ENCODE results near the gene SH2D6.
"Not testable (repeated sequence)": the region's sequence is repeated elsewhere in the genome, so short reads cannot be mapped to it uniquely, and the experiment has no call there.

Gene SH2D6

GRCh38 chr2:85378257-85378656, 40.3 kb upstream of the SH2D6 start:
- CTCF ChIA-PET: interaction anchor here (0.6 kb wide), 1 partner anchor 176 kb away, joined by 3 read pairs; no protein-coding TSS in a partner anchor

DNA sequence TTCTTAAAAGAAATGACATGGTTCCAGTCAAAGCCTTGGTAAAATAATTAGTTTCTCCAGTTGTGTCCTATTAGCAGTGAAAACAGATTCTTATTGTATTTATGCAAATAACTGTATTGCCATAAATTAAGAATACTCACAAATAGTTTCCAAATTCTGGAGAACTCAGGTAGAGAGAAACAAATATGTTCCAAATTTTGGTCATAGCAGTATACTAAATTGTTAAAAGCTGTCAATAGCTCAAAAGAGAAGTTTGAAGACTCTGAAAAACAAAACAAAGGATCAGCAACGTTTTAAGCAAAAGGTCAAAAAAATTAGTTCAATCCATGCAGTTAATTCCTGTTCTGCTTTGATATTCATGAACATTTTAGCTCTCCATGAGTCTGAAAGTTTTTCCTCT, 38.5 kb upstream of the SH2D6 start:
- no peak overlapping the region for H3K27ac ChIP-seq
- ChIA-PET POLR2A (ENCODE audit: low non-redundant PET) (no interaction called here), CTCF (no interaction called here)
- DNase-seq (ENCODE audit: low spot score): no peak
- TF ChIP-seq, protein P1, sequence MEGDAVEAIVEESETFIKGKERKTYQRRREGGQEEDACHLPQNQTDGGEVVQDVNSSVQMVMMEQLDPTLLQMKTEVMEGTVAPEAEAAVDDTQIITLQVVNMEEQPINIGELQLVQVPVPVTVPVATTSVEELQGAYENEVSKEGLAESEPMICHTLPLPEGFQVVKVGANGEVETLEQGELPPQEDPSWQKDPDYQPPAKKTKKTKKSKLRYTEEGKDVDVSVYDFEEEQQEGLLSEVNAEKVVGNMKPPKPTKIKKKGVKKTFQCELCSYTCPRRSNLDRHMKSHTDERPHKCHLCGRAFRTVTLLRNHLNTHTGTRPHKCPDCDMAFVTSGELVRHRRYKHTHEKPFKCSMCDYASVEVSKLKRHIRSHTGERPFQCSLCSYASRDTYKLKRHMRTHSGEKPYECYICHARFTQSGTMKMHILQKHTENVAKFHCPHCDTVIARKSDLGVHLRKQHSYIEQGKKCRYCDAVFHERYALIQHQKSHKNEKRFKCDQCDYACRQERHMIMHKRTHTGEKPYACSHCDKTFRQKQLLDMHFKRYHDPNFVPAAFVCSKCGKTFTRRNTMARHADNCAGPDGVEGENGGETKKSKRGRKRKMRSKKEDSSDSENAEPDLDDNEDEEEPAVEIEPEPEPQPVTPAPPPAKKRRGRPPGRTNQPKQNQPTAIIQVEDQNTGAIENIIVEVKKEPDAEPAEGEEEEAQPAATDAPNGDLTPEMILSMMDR (conservative IDR thresholded peaks at IDR 0.05; ENCODE audit: low read depth): no peak

More at GRCh38 chr2:85378257-85378656, 40.3 kb upstream of the SH2D6 start:
- TF ChIP-seq, protein P1 (conservative IDR thresholded peaks at IDR 0.05; ENCODE audit: low read depth): no peak
- POLR2A ChIA-PET (ENCODE audit: low non-redundant PET): no interaction called here
- no peak overlapping the region for H3K27ac ChIP-seq
- no peak for DNase-seq (ENCODE audit: low spot score)

DNA sequence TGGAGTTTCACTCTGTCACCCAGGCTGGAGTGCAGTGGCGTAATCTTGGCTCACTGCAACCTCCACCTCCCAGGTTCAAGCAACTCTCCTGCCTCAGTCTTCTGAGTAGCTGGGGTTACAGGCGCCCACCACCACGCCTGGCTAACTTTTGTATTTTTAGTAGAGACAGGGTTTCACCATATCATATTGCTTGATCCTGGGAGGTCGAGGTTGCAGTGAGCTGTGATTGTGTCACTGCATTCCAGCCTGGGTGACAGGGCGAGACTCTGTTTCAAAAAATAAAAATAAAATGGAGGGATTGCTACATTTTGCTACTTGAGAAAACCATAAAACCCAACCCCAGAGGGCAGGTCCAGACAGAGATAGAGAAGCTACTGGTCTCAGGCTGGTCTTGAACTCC, 35.4 kb upstream of the SH2D6 start:
- ChIA-PET CTCF (interaction anchor here (0.7 kb wide), 1 partner anchor 219 kb away, joined by 3 read pairs; no protein-coding TSS in a partner anchor), POLR2A (ENCODE audit: low non-redundant PET) (interaction anchor here (0.7 kb wide), 2 partner anchors 56 to 213 kb away, joined by 5 to 6 read pairs; partner anchors contain the start of gene RNF181)
- peak overlapping the region; percentile 37 for H3K27ac ChIP-seq
- not testable (repeated sequence) for DNase-seq (ENCODE audit: low spot score)

DNA sequence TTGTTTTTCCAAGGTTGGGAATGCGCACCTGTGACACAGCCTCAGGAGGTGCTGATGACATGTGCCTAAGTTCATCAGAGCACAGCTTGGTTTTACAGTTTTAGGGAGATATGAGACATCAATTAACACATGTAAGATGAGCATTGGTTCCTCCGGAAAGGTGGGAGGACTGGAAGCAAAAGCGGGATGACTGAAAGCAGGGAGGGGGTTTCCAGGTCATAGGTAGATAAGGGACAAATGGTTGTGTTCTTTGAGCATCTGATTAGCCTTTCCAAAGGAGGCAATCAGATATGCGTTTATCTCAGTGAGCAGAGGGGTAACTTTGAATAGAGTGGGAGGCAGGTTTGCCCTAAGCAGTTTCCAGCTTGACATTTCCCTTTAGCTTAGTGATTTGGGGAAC, 34.7 kb upstream of the SH2D6 start:
- DNase-seq (ENCODE audit: low spot score): no peak
- ChIA-PET CTCF (interaction anchor here (0.7 kb wide), 1 partner anchor 218 kb away, joined by 3 read pairs; no protein-coding TSS in a partner anchor), POLR2A (ENCODE audit: low non-redundant PET) (no interaction called here)
- no peak overlapping the region for H3K27ac ChIP-seq
- TF ChIP-seq, protein P1 (conservative IDR thresholded peaks at IDR 0.05; ENCODE audit: low read depth): no peak

- DNase-seq (ENCODE audit: low spot score): no peak
- ChIA-PET CTCF (interaction anchor here (0.6 to 1.5 kb wide), 2 partner anchors 166 to 529 kb away, joined by 4 to 6 read pairs; no protein-coding TSS in a partner anchor), POLR2A (ENCODE audit: low non-redundant PET) (no interaction called here)
- peak overlapping the region; percentile 38 for H3K27ac ChIP-seq
- TF ChIP-seq, protein P1 (conservative IDR thresholded peaks at IDR 0.05; ENCODE audit: low read depth): no peak
Observed at GRCh38 chr2:85385746-85386145, 32.8 kb upstream of the SH2D6 start.

- ChIA-PET POLR2A (ENCODE audit: low non-redundant PET) (interaction anchor here (0.8 kb wide), 1 partner anchor 216 kb away, joined by 3 read pairs; no protein-coding TSS in a partner anchor), CTCF (interaction anchor here (0.7 kb wide), 1 partner anchor 311 kb away, joined by 4 read pairs; no protein-coding TSS in a partner anchor)
- H3K27ac ChIP-seq: no peak overlapping the region
- no peak for DNase-seq (ENCODE audit: low spot score)
- TF ChIP-seq, protein P1 (conservative IDR thresholded peaks at IDR 0.05; ENCODE audit: low read depth): no peak
Observed at GRCh38 chr2:85387754-85388153, 30.8 kb upstream of the SH2D6 start.

DNA sequence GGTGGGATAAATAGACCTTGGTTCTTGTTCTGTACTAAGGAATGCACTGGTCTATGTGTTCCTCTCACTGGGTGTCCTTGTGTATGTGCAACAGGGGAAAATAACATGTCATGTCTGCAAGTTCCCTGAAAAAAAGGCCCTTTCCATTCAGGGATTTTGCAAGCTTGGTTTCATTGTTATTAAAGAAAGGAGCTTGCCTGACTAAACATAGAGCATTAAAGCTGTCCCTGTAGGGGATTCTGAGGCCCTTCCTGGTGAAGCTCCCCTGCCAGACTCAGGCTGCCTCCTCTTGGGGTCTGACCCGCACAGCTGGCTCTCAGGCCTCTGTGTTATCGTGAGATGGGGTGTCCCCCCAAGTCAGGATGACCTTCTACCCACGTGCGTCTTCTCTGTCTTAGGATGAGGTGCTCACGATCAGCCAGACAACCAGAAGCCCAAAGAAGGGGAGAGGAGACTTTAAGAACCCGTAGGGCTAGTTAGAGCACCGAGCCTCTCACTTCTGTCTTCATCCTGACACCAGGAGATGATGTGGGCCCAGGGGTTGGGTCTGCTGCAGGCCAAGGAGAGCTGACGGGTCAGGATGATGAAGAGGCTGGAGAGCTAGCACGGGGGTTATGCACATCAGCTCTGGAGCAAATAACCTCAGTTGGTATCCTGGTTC, 29.5 kb upstream of the SH2D6 start:
- DNase-seq (ENCODE audit: low spot score): no peak
- TF ChIP-seq, protein P1 (conservative IDR thresholded peaks at IDR 0.05; ENCODE audit: low read depth): no peak
- CTCF ChIA-PET: no interaction called here
- POLR2A ChIA-PET (ENCODE audit: low non-redundant PET): no interaction called here
- H3K27ac ChIP-seq: peak overlapping the region; percentile 52

All from RWPE1 (cell line).